Activated effector memory CD4-positive, alpha-beta T cell treated with anti-CD3 and anti-CD28 coated beads, Interleukin-2, amount 50 U/mL, for 16 hours (primary cell): ENCODE measurements around the gene SYT11.
"Not testable (repeated sequence)": the region's sequence is repeated elsewhere in the genome, so short reads cannot be mapped to it uniquely, and the experiment has no call there.

ENCODE experiments used
- DNase-seq: peaks from one replicate; pipeline ENCODE4 v3.0.0-alpha.2; 2020

SYT11 gene

GRCh38 chr1:155904261-155904660 is 44.9 kb downstream of the SYT11 start:
- no peak for DNase-seq

GRCh38 chr1:155909894-155910293 is 50.5 kb downstream of the SYT11 start:
- DNase-seq: no peak

- peak; percentile 64 for DNase-seq
Observed at GRCh38 chr1:155910621-155911121, 51.3 kb downstream of the SYT11 start.

GRCh38 chr1:155911156-155912055 is 52.0 kb downstream of the SYT11 start, which contains the start of gene RIT1:
RIT1 (minus strand) TSS chr1:155911349; CDS start chr1:155910761, 588 bp downstream.
- DNase-seq: peak; percentile 95

GRCh38 chr1:155912056-155912536 is 52.7 kb downstream of the SYT11 start:
- no peak for DNase-seq

- DNase-seq: no peak
Observed at GRCh38 chr1:155913969-155914757, 54.8 kb downstream of the SYT11 start.

- no peak for DNase-seq
Observed at GRCh38 chr1:155918660-155919059, 59.3 kb downstream of the SYT11 start.

GRCh38 chr1:155919801-155920200 is 60.4 kb downstream of the SYT11 start:
- DNase-seq: no peak

- no peak for DNase-seq
Observed at GRCh38 chr1:155920717-155921116, 61.4 kb downstream of the SYT11 start.

- DNase-seq: no peak
Observed at GRCh38 chr1:155925506-155925905, 66.1 kb downstream of the SYT11 start.

- DNase-seq: no peak
Observed at GRCh38 chr1:155929057-155929456, 69.7 kb downstream of the SYT11 start.

- DNase-seq: not testable (repeated sequence)
Observed at GRCh38 chr1:155930725-155931124, 71.4 kb downstream of the SYT11 start.

GRCh38 chr1:155931332-155932038 is 72.1 kb downstream of the SYT11 start:
- DNase-seq: no peak

GRCh38 chr1:155932081-155932480 is 72.7 kb downstream of the SYT11 start:
- no peak for DNase-seq

- no peak for DNase-seq
Observed at GRCh38 chr1:155932487-155932886, 73.1 kb downstream of the SYT11 start.

- peak; percentile 72 for DNase-seq
Observed at GRCh38 chr1:155933591-155934096, 74.3 kb downstream of the SYT11 start.

- peak; percentile 98 for DNase-seq
Observed at GRCh38 chr1:155934097-155934935, 74.9 kb downstream of the SYT11 start, which contains the start of gene KHDC4. KHDC4 (minus strand) TSS chr1:155934413; CDS start chr1:155934373, 40 bp downstream.
